HL-60 (cell line): ENCODE results near the gene ARHGAP27.

Experiments used
- CTCF ChIP-seq: IDR thresholded peaks from one replicate; pipeline ENCODE4 v1.5.1; 2011; ENCODE audit warnings: low read length, control low read depth, inconsistent platforms; ENCODE audit not compliant: insufficient read depth
- GABPA ChIP-seq: IDR thresholded peaks from 2 replicates; pipeline ENCODE4 v1.6.1; 2012; ENCODE audit warnings: low read depth
- POLR2AphosphoS5 ChIP-seq: IDR thresholded peaks from 2 replicates; pipeline ENCODE4 v1.6.1; 2012; ENCODE audit warnings: low read depth
- REST ChIP-seq: IDR thresholded peaks from 2 replicates; pipeline ENCODE4 v1.6.1; 2012; ENCODE audit warnings: low read depth; ENCODE audit not compliant: insufficient replicate concordance

- TF ChIP-seq CTCF = no peak
- no peak for TF ChIP-seq GABPA
- TF ChIP-seq REST = no peak
- no peak for TF ChIP-seq POLR2AphosphoS5
Measured at GRCh38 chr17:45377401-45377800, 55.3 kb downstream of the ARHGAP27 start.
